HG03280 (cell line): ENCODE results near the gene POLR2M.

Source experiments
- ATAC-seq: cut with Tn5 transposase; IDR thresholded peaks from one replicate; pipeline ENCODE4 v1.9.1; 2021; ENCODE audit warnings: mild to moderate bottlenecking, moderate library complexity; ENCODE audit not compliant: unreplicated experiment

POLR2M gene

GRCh38 chr15:57690341-57690966 is 16.1 kb upstream of the POLR2M start:
- ATAC-seq = no peak

- no peak for ATAC-seq
Observed at GRCh38 chr15:57691082-57691481, 15.4 kb upstream of the POLR2M start.

GRCh38 chr15:57692709-57693108 is 13.8 kb upstream of the POLR2M start:
- ATAC-seq = no peak

GRCh38 chr15:57694279-57694678 is 12.2 kb upstream of the POLR2M start:
- ATAC-seq = no peak

GRCh38 chr15:57696146-57696545 is 10.4 kb upstream of the POLR2M start:
- ATAC-seq = no peak

- ATAC-seq = no peak
Observed at GRCh38 chr15:57697588-57697987, 8.9 kb upstream of the POLR2M start.

- ATAC-seq = no peak
Observed at GRCh38 chr15:57698243-57698642, 8.3 kb upstream of the POLR2M start.

GRCh38 chr15:57698991-57699390 is 7.5 kb upstream of the POLR2M start:
- ATAC-seq = no peak

- ATAC-seq = no peak
Observed at GRCh38 chr15:57703387-57703786, 3.1 kb upstream of the POLR2M start.

GRCh38 chr15:57704441-57704840 is 2.1 kb upstream of the POLR2M start:
- ATAC-seq = no peak

GRCh38 chr15:57705746-57706404 is 639 bp upstream of the POLR2M start:
- ATAC-seq = no peak

GRCh38 chr15:57708047-57708446 is 1.5 kb downstream of the POLR2M start:
- ATAC-seq = no peak

- no peak for ATAC-seq
Observed at GRCh38 chr15:57718309-57718708, 11.8 kb downstream of the POLR2M start.

GRCh38 chr15:57720867-57721266 is 14.4 kb downstream of the POLR2M start:
- no peak for ATAC-seq

- no peak for ATAC-seq
Observed at GRCh38 chr15:57726411-57726810, 19.9 kb downstream of the POLR2M start.

GRCh38 chr15:57727031-57727430 is 20.5 kb downstream of the POLR2M start:
- no peak for ATAC-seq

GRCh38 chr15:57728436-57728835 is 21.9 kb downstream of the POLR2M start:
- ATAC-seq = no peak

- ATAC-seq = no peak
Observed at GRCh38 chr15:57730876-57731275, 24.4 kb downstream of the POLR2M start.

- ATAC-seq = no peak
Observed at GRCh38 chr15:57731530-57732103, 25.1 kb downstream of the POLR2M start.

GRCh38 chr15:57732526-57733331 is 26.2 kb downstream of the POLR2M start:
- ATAC-seq = no peak

GRCh38 chr15:57734860-57735259 is 28.3 kb downstream of the POLR2M start:
- no peak for ATAC-seq

GRCh38 chr15:57735431-57735830 is 28.9 kb downstream of the POLR2M start:
- ATAC-seq = no peak
